ENCODE results near the gene MDC1. TPM values are rescaled to one million over a fixed set of nuclear protein-coding genes. Genes with fewer than 3 reads are reported as not detected.

The MDC1 gene
- total and polyA plus RNA-seq, 2 of the 13 experiments (the other 11 are each of a cell fraction or from before 2014, with no cell fraction given) = 8.4 to 14.0 TPM

- TF ChIP-seq ZNF574 (CRISPR knock-in tag; IDR thresholded peaks at IDR 0.05) (0 out of 2 replicates have a peak, but pooled peaks have one; percentile 15), PBX3 (CRISPR knock-in tag; IDR thresholded peaks at IDR 0.05; ENCODE audit: borderline replicate concordance) (no peak), BRCA1 (CRISPR knock-in tag; IDR thresholded peaks at IDR 0.05) (no peak), ZNF770 (CRISPR knock-in tag; IDR thresholded peaks at IDR 0.05) (peak; percentile 91), SP4 (CRISPR knock-in tag; IDR thresholded peaks at IDR 0.05) (peak; percentile 10; the same call in 1 of the 2 replicates), ZBTB7A (CRISPR knock-in tag; IDR thresholded peaks at IDR 0.05) (no peak), SP140L (CRISPR knock-in tag; IDR thresholded peaks at IDR 0.05; ENCODE audit: borderline replicate concordance) (no peak), ZBTB7B (CRISPR knock-in tag; IDR thresholded peaks at IDR 0.05) (no peak), KDM4B (CRISPR knock-in tag; IDR thresholded peaks at IDR 0.05) (no peak), ZFP91 (CRISPR knock-in tag; IDR thresholded peaks at IDR 0.05; ENCODE audit: borderline replicate concordance) (peak; percentile 55; the same call in 1 of the 2 replicates), ZSCAN29 (CRISPR knock-in tag; conservative IDR thresholded peaks at IDR 0.05) (no peak), ZNF792 (CRISPR knock-in tag; IDR thresholded peaks at IDR 0.05) (no peak), PCBP2 (optimal IDR thresholded peaks at IDR 0.05; ENCODE audit: low read depth, low read length, poor library complexity, severe bottlenecking) (no peak), MAFG (CRISPR knock-in tag; IDR thresholded peaks at IDR 0.05) (no peak), HDAC6 (IDR thresholded peaks at IDR 0.05; ENCODE audit: low read depth, low read length) (no peak), ZNF33B (CRISPR knock-in tag; IDR thresholded peaks at IDR 0.05) (no peak), ZFP90 (CRISPR knock-in tag; IDR thresholded peaks at IDR 0.05; ENCODE audit: borderline replicate concordance) (no peak)
Measured at GRCh38 chr6:30685157-30686008, 31.7 kb downstream of the MDC1 start (continued).

Measured in HepG2 (cell line).